Putamen (tissue), 1 donor: ENCODE measurements around the gene CILP2.

Experiments
- DNase-seq: peaks from one replicate; pipeline ENCODE4 v3.0.0-alpha.2; 2016; ENCODE audit warnings: low spot score

CILP2 gene

GRCh38 chr19:19504754-19505668, 33.1 kb upstream of the CILP2 start:
- DNase-seq, result no peak

GRCh38 chr19:19505669-19506326, 32.3 kb upstream of the CILP2 start:
- no peak for DNase-seq

- no peak for DNase-seq
Observed at GRCh38 chr19:19506592-19506991, 31.5 kb upstream of the CILP2 start.

- DNase-seq, result no peak
Observed at GRCh38 chr19:19507354-19507753, 30.7 kb upstream of the CILP2 start.

- no peak for DNase-seq
Observed at GRCh38 chr19:19508217-19508616, 29.8 kb upstream of the CILP2 start.

- no peak for DNase-seq
Observed at GRCh38 chr19:19510432-19510831, 27.6 kb upstream of the CILP2 start.

GRCh38 chr19:19513682-19514081, 24.4 kb upstream of the CILP2 start:
- DNase-seq, result no peak

GRCh38 chr19:19514215-19514657, 23.8 kb upstream of the CILP2 start:
- DNase-seq, result peak; percentile 47

GRCh38 chr19:19514881-19515641, 23.0 kb upstream of the CILP2 start, which contains the start of gene TSSK6:
TSS of gene TSSK6 (minus strand) at chr19:19515548. CDS start at chr19:19515427, 121 bp downstream.
- DNase-seq, result no peak

GRCh38 chr19:19515642-19516519, 22.2 kb upstream of the CILP2 start, which contains the start of gene NDUFA13:
TSS of gene NDUFA13 (plus strand) at chr19:19516225. CDS start at chr19:19516239, 14 bp downstream.
- DNase-seq, result peak; percentile 90

GRCh38 chr19:19517235-19517619, 20.8 kb upstream of the CILP2 start:
- DNase-seq, result no peak

- DNase-seq, result no peak
Observed at GRCh38 chr19:19520989-19521388, 17.1 kb upstream of the CILP2 start.

GRCh38 chr19:19523177-19523576, 14.9 kb upstream of the CILP2 start:
- no peak for DNase-seq

- no peak for DNase-seq
Observed at GRCh38 chr19:19524053-19524452, 14.0 kb upstream of the CILP2 start.

GRCh38 chr19:19525611-19526380, 12.3 kb upstream of the CILP2 start:
- DNase-seq, result no peak

- no peak for DNase-seq
Observed at GRCh38 chr19:19526581-19527370, 11.3 kb upstream of the CILP2 start.

GRCh38 chr19:19527371-19527656, 10.8 kb upstream of the CILP2 start:
- DNase-seq, result no peak

GRCh38 chr19:19527674-19528625, 10.1 kb upstream of the CILP2 start:
- no peak for DNase-seq
